Measurements from ENCODE around the gene APOC1. TPM values are rescaled to one million over a fixed set of nuclear protein-coding genes. Genes with fewer than 3 reads are reported as not detected.
"Not testable (repeated sequence)": the region's sequence is repeated elsewhere in the genome, so short reads cannot be mapped to it uniquely, and the experiment has no call there.

Gene APOC1
- total and polyA plus RNA-seq, 3 donors from 2014 or later: 9.4 to 43.9 (median 42.9) TPM

DNA sequence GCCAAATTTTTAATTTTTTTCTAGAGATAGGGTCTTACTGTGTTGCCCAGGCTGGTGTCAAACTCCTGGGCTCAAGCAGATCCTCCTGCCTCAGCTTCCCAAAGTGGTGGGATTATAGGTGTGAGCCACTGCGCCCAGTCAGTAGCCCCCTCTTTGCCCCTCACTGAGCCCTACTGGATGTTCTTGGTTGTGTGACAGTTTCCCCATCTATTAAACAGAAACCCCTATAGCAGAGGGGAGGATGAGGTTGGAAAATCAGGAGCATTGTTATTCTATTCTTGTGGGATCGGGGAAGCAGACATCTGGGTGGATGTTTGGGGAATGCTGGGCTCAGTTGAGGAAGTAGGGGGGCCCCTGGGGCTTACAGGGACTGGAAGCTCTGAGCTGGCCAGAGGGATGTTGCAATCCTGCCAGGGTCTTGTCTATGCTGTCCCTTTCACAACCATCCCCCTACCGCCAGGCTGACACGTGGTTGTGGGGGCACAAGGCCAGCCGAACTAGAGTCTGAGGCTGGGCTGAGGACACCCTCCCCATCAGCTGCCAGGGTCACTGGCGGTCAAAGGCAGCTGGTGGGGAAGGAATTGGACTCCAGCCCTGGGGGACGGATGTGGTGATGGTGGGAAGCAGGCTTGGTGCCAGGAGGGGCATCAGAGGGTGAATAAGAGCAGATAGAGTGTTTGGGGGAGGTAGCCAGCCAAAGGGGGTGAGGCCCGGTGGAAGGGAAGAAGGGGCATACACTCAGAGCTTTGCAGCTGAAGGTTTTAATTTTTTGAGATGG is 10.9 kb downstream of the APOC1 start:
- WGBS, 2 donors: 32 to 34% methylated on average over 8 of the region's 8 CpGs
- no peak for TF ChIP-seq CTCF (IDR thresholded peaks at IDR 0.05)
- TF ChIP-seq POLR2A (IDR thresholded peaks at IDR 0.05): no peak
- Histone ChIP-seq H3K9me3 (no peaks in the 10 kb centered on the region), H3K4me1 (peaks cover 18% of the 10 kb centered on the region), H3K27me3 (no peaks in the 10 kb centered on the region), H3K27ac (peak overlapping the region in 1 of 2 donors; percentile 64), H3K4me3 (no peak overlapping the region), H3K36me3 (ENCODE audit: low read depth, missing control alignments) (no peaks in the 10 kb centered on the region)
- peak; percentile 83 for DNase-seq
- intact Hi-C loops (cut with DNase I; ENCODE audit: low total_unique reads): no loop called here

DNA sequence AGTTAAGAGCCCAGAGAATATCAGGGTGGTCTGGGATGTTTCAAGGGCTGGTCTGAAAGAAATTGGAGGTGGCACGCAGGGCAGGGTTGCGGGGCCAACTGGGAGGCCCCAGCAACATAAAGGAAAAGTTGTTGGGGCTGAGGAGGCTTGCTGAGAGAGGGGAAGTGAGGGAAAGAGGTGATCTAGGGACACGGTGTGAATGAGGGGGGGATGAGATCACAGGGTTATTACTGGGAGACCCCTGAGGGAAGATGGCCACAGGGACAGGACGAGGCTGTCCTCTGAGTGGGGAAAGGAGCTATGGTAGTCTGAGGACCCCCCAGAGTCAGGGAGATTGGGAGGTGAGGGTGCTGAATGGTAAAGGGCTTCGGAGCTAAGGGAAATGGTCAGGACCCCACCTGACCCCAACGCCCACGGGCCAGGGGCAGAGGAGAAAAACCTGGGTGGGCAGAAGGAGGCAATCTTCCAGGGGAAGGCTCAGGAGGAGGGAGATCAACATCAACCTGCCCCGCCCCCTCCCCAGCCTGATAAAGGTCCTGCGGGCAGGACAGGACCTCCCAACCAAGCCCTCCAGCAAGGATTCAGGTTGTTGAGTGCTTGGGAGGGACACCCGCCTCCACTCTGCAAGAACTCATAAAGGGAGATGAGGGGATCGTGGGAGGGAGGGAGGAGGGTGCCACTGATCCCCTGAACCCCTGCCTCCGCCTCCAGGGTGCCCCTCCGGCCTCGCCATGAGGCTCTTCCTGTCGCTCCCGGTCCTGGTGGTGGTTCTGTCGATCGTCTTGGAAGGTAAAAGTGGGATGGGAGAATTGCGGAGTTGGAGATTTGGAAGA is 12.1 kb downstream of the APOC1 start:
- H3K36me3 ChIP-seq (ENCODE audit: low read depth, missing control alignments); H3K27me3 ChIP-seq; DNase-seq; H3K9me3 ChIP-seq; H3K27ac ChIP-seq; intact Hi-C loops (cut with DNase I; ENCODE audit: low total_unique reads): not testable (repeated sequence)
- Histone ChIP-seq H3K4me1 (peaks cover 18% of the 10 kb centered on the region), H3K4me3 (peak overlapping the region in 1 of 2 donors; percentile 27)
- WGBS, 2 donors: 42 to 44% methylated on average over 16 to 19 of the region's 19 CpGs

DNA sequence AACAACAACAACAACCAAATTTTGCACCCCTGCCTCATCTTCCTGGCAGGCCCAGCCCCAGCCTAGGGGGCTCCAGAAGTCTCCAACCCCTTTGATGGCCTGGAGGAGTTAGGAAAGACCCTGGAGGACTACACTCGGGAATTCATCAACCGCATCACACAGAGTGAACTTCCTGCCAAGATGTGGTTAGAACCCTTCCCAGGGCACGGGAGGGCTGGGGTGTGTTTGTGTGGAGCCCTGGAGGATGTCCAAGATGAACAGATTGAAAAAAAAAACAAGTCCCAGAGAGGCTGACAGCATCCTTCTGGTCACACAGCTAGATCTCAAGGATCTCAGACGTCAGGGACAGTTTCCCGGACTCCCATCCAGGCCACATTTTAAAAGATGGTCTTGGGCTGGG is 13.3 kb downstream of the APOC1 start:
- intact Hi-C loops (cut with DNase I; ENCODE audit: low total_unique reads): no loop called here
- TF ChIP-seq POLR2A (IDR thresholded peaks at IDR 0.05) (no peak), CTCF (IDR thresholded peaks at IDR 0.05) (no peak)
- no peak overlapping the region for H3K4me3 ChIP-seq
- 54 to 63% methylated on average over 5 of the region's 5 CpGs for WGBS, 2 donors
- peaks cover 18% of the 10 kb centered on the region for H3K4me1 ChIP-seq
- H3K36me3 ChIP-seq (ENCODE audit: low read depth, missing control alignments): no peaks in the 10 kb centered on the region
- H3K27me3 ChIP-seq: no peaks in the 10 kb centered on the region
- no peaks in the 10 kb centered on the region for H3K9me3 ChIP-seq
- no peak for DNase-seq
- H3K27ac ChIP-seq: no peak overlapping the region

GRCh38 chr19:44930088-44930487 is 15.7 kb downstream of the APOC1 start:
- no peaks in the 10 kb centered on the region for H3K9me3 ChIP-seq
- no peak for TF ChIP-seq CTCF (IDR thresholded peaks at IDR 0.05)
- TF ChIP-seq POLR2A (IDR thresholded peaks at IDR 0.05): no peak
- WGBS, 2 donors: 90 to 92% methylated on average over 7 of the region's 7 CpGs
- intact Hi-C loops (cut with DNase I; ENCODE audit: low total_unique reads): no loop called here
- H3K36me3 ChIP-seq (ENCODE audit: low read depth, missing control alignments): no peaks in the 10 kb centered on the region
- no peak for DNase-seq
- peaks cover 14% of the 10 kb centered on the region for H3K4me1 ChIP-seq
- no peak overlapping the region for H3K27ac ChIP-seq
- no peaks in the 10 kb centered on the region for H3K27me3 ChIP-seq
- no peak overlapping the region for H3K4me3 ChIP-seq

- 92 to 96% methylated on average over 4 of the region's 4 CpGs for WGBS, 2 donors
- no peak for TF ChIP-seq CTCF (IDR thresholded peaks at IDR 0.05)
- no peak for TF ChIP-seq POLR2A (IDR thresholded peaks at IDR 0.05)
- Histone ChIP-seq H3K36me3 (ENCODE audit: low read depth, missing control alignments) (no peaks in the 10 kb centered on the region), H3K4me3 (no peak overlapping the region), H3K27me3 (no peaks in the 10 kb centered on the region), H3K27ac (no peak overlapping the region), H3K4me1 (peaks cover 17% of the 10 kb centered on the region), H3K9me3 (no peaks in the 10 kb centered on the region)
- DNase-seq: no peak
- intact Hi-C loops (cut with DNase I; ENCODE audit: low total_unique reads): no loop called here
Measured at GRCh38 chr19:44931541-44931940, 17.1 kb downstream of the APOC1 start.
